Activated T-cell treated with anti-CD3 and anti-CD28 coated beads, Interleukin-2, amount 50 U/mL, for 1 hour (primary cell): ENCODE results near the gene TMEM30B.
A peak's percentile ranks its signal among the peaks of the same experiment; 100 is the strongest.
"Not testable (repeated sequence)": the region's sequence is repeated elsewhere in the genome, so short reads cannot be mapped to it uniquely, and the experiment has no call there.

Experiments used
- DNase-seq: peaks from one replicate; pipeline ENCODE4 v3.0.0-alpha.2; 2020

Gene TMEM30B

DNA sequence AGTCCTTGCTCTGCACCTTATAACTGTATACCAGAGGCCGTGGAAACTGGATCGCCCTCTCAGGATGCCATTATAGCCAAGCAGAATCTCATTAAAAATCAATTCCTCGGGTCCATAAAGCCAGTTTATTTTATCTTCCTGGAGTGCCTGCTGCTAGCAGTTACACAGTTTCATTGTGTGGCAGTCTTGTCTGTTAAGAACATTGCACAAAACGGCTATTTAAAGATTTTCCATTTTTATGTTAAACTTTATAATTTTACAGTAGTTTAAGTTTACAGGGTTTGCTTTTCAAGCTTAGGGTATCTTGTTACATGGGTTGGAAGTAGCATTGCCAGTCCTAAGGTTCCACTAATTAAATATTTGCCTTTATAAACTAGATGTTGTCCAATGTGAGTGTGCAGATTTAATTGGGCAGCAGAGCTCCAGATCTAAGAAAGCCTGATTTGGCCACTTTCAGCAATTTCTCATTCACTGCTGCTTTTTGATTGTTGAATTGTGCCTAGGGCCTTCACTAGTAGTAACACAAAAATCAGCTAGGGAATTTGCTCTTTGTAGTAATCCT lies 17.0 kb downstream of the TMEM30B start:
- no peak for DNase-seq

DNA sequence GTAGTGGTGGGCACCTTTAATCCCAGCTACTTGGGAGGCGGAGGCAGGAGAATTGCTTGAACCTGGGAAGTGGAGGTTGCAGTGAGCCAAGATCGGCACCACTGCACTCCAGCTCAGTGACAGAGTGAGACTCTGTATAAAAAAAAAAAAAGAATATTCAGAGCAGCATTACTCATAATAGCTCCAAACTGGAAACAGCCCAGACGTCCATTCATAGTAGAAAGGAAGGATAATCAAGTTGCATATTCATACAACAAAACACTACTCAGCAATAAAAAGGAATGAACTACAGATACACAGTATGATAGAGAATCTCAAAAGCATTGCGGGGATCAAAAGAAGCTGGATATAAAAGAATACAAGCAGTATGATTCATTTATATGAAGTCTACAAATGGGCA lies 19.1 kb downstream of the TMEM30B start:
- no peak for DNase-seq

DNA sequence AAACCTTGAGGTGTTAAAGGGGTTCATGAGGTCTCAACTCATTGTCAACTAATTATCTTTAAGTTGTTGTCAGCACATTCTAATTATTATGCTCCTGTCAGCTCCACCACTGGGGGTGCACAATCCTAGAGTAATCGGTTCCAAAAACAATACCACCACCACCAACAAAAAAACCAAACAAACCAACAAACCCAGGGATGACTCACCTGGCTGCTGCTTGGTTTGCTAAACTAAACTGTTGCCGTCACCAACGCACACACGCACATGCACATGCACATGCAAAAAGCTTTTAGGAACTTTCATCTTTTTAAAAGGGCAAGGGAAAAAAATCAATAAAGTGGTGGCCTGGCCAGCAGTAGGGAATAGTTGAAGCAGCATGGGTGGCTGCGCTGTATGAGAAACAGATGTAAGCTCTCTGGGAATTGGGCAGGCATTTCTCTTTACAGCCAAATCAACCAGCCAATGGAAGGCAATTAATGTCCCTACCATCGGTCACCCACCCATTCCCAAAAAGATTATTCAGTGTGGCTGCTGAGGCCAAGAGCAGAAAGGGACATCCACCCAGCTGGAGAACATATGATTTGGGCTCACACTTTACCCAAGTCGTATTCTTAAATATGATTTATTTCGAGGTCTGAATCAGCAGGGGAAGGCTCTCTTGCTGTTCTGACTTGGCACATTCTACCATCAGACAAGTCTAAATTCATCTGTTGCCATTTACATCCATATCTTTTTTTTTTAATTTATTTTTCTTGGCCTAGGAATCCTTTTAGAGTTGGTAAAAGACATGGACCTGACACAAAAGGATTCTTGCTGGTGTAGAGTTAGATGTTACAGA lies 20.0 kb downstream of the TMEM30B start:
- no peak for DNase-seq

DNA sequence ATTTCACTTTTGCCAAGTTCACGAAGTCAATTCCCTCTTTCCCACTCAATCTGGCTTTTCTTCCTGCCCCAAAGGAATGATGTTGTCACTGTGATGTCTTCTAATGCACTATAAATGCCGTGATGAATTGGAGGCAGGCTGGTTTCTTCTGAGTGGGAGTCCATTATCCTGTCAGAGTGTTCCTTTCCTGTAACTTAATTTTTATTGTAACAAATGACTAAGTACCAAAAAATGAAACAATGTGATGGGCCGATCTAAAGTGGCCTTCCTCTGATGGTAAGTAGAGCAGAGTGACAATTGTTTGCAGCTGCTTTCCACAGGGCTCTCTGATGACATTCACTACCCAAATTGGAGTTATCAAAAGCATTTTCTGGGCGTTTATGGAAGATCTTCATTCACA lies 22.2 kb downstream of the TMEM30B start:
- no peak for DNase-seq

DNA sequence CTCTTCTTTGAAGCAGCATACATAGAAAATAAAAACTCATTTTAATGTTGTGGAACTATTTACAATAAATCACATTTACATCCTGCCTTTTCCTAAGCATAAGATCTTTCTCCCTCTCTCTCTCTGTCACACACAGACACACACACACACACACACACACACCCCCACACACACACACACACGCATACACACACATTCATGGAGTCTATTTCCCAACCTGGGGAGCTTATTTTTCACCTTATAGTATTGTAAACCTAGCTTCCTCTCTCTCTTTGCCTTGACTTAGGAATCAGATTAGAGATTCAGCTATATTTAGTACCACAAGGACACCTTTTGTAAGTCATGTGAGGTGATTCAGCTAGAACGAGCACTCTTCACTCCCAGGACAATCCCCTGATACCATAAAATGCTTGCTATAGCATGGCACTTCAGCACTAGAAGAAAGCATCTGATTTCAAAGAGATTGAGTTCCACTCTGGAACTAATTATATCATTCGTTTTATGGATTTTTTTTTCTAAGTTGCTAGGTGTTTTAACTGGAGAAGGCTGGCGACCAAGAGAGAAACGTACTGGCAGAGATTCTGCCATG lies 23.6 kb downstream of the TMEM30B start:
- DNase-seq: no peak

DNA sequence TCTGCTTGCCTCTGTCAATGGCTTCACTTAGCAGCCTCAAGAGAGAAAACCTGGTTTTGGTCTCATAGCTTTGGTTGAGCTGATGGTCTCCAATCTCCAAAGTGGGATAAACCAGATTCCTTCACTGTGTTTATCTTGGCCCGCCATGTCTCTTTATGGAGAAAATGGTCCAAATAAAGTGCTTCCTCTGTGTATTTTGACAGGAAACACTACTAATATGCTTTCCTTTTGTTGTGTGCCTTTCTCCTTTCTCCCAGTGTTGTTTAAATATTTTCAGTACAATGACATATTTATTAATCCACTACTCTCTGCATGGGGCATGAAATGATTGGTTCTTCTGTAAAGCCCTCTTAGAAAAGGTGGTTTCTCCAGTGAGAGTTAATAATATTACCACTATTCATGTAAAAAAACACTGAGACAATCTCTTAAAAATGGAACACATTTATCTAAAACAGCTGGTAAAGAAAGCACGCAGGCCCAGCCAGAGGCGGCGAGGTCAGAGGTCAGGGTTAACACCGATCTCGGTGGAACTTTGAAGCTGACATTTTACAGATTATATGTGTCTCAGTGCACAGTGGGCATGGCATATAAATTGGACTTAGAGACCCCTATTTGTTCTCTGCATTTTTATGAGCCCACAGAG lies 24.2 kb downstream of the TMEM30B start:
- no peak for DNase-seq

DNA sequence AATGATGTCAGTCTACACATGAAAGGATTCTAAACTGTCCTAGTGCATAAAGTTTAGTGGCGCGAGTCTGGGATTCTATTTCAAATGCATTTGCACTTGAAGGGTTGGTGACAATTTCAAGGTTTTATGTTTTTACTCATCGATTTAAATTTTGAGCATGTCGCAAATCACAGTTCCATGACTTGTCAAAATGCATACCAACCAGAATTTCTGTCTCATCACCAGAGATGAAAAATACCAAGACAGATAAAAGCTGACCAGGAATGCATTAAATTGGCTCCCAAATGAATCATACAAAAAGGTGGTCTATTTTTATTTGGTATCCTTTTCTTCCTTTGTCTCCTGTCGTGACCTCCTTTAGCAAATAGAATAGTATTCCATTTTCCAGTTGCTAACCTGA lies 25.2 kb downstream of the TMEM30B start:
- no peak for DNase-seq

DNA sequence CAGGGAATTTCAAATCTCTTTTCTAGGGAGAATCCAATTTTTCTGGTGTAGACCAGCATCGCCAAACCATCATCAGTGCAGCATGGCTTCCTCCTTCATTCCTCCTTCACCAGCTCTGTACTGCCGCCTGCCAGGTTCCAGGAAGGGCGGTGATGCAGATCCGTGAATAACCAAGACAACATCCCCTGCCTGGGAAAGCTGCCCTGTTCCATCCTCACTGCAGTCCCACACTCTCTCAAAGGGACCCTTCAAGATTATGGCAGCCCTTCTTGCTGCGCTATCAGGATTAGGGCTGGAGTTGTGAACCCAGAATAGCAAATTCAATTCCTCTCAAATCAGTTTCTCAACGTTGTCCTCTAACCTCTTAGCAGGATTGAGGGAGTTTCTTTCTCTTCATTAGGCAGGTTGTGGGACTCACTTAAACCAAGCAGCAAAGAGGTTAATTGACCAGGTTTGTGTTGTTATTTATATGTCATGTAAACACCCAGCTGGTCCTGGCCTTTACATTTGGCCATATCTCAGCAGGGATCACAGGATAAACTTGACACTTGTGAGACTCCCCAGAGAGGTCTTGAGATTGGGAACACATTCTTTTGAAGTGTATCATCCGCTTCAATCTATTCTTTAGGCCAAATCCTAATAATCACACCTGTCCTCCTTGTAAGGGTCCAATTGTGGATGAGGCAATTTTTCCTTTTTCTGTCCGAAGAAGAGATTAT lies 26.2 kb downstream of the TMEM30B start:
- DNase-seq: no peak

DNA sequence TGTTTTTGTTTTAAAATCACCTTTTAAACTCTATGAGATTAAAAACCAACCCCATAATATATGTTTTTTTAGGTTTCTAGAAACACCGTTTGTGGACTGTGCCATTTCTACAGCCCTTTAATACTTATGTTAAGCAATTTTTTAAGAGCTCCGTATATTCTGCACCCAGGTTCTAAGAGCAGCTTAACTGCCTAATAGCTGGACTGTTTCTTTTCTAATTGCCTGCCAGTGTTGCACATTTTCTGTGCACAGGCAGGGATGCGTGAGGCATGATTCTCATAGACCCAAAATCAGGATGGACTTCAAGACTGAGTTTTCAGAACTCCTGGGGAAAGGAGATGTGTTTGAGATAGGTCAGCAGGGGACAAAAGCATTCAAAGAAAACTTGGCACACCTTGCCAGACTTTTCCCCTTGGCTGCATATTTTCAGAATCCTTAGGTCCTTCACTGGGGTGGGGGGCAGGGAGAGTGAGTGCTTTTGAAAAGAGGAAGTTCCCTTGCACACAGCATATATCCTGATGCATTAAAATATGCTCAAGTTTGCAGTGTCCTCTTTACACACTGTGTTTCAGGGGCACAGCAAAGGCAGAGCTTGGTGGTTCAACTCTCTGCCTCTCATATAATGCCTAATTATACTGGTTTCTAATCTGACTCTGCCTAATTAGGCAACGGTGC lies 27.9 kb downstream of the TMEM30B start:
- no peak for DNase-seq

DNA sequence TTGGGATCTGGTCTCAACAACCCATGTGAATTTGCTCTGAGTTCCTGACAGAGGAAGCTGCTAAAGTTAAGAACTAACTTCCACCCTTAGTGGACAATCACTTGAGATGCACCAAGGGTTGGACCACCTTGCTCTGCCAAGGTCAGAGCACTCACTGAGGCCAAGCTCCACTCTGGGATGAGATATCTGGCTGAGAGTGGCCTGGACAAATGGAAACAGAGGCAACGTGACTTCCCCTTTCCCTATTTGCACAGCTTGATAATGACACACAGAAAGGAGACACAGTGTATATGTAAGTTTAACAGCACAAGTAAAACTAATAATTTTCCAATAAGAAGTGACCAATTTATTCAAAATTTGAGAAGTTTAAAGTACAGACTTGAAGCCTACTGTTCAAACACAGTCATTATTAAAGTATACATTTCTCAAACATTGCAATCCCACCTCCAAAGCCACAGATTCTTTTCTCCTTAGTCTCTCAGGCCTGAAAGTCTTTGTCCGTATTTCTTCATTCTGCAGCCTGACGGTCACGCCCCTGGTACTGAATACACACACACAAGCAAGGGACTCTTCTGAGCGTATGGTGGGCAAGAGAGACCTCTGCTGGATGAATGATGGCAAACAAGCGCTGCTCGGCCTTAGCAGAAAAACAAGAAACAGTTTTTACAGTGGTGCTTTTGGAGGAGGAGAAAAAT lies 28.6 kb downstream of the TMEM30B start:
- DNase-seq: peak; percentile 50

DNA sequence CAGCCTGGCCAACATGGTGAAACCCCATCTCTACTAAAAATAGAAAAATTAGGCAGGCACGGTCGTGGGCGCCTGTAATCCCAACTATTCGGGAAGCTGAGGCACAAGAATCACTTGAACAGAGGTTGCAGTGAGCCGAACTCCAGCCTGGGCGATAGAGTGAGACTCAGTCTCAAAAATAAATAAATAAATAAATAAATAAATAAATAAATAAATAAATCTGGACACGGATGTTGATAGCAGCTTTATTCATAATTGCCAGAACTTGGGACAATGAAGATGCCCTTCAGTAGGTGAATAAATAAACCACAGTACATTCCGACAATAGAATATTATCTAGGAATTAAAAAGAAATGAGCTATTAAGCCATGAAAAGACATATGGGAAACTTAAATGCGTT lies 31.1 kb downstream of the TMEM30B start:
- DNase-seq: no peak

DNA sequence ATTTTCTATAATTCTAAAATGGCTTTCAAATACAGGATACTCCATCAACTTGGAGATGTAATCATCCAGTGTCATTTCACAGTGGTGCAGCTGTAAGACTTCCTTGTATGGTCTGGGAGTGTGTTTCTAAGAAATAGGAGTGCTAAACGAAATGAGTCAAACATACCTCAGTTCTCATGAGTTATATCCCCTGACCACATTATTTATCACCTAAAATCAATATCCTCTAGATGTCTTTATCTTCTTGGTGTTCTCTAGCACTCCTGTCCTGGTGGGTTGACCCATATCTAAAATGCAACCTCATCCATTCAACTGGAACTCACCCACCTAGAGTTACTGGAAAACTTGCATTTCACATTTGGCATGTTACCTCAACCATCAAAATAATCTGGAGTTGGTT lies 33.2 kb downstream of the TMEM30B start:
- DNase-seq: no peak

DNA sequence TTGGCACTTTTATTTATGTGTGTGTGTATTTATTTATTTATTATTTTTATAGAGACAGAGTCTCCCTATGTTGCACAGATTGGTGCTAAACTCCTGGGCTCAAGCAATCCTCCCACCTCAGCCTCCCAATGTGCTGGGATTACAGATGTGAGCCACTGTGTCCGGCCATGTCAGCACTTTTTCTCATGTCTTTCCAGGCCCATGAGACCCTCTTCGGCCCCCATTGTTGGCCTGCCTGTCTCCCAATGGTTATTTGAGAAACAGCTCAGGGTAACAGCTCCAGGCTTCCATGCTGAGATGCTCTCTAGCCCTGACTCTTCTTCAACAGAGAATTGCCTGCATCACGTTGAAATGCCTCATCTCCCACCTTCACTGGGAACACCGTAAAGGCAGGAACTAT lies 34.4 kb downstream of the TMEM30B start:
- no peak for DNase-seq

DNA sequence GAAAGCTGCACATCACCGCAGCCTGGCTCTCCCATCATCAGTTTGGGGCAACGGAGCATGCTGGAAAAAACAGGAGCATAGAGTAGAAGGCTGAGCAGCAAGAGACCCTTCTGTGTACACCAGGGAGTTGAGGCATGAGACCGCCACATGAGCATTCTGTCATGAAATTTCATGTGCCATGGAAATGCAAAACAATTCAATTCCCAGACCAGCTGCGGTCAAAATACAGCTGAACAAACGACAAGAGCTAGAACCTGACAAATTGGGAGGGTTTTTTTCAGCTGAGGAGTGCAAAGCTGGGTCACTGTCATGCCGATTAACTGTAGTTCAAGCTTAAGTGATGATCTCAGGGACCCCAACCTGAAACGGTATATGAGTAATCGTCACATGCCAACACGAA lies 37.1 kb downstream of the TMEM30B start:
- DNase-seq: no peak

DNA sequence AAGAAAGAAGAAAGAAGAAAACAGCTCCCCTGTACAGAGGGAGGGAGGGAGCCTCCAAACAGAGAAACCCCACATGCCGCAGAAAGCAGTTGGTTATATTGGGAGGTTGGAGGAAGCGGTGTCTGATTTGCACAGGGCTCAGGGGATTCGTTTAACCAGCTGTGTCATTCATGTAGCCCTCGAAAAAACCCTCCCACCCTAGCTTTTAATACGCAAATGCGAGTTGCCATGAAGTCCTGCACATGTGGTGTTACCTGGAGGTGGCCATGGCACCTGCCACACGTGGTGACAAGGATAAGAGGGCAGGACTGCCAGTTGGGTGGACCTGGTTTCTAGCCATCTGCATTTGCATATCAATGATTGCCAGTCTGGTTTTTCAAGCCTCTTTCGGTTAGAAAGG lies 40.9 kb downstream of the TMEM30B start:
- DNase-seq: no peak

DNA sequence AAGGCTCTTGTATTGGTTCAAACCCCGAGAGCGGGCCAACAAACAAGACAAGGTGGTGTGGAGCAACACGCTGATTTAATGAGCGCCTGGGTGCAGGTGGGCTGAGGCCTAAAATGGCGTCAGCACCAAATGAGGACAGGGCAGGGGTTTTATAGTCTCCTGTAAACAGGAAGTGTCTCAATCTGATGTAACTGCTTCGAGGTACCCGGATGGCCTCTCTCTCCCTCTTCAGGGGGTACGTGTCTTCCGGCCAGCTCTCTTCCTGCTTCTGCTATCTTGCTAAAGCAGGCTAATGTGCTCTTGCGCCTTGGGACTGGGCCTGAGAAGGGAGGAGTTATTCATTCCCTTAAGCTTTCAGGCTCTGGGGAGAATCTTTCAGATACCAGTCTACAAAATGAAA lies 41.9 kb downstream of the TMEM30B start:
- not testable (repeated sequence) for DNase-seq

DNA sequence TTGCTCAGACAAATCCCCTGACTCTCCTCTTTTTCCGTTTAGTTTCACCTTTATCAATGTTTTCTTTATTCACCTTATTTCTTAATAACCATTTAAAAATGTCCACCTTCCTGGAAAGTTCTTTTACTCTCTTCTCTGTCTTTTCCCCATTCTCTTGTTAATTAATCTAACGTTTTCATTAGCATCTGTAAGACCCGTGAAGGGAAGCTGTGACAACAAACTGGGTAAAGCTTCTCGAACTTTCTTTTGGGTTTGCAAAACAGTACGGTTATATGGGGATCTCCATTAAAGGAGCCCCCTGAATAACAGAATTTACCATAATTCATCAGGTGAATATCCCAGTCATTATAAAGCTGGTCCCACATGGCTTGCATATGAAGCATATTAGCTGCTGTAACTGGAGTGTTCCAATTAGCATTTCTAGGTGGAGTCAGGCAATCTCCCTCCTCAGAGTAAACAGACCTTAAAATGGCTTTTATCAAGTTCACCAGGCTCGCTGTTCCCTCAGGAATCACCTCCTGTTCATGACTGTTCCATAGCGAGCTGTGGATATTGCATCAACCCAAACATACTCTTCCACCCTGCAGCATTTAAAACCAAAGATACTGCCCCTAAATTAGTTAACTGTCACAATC lies 42.4 kb downstream of the TMEM30B start:
- DNase-seq: no peak

DNA sequence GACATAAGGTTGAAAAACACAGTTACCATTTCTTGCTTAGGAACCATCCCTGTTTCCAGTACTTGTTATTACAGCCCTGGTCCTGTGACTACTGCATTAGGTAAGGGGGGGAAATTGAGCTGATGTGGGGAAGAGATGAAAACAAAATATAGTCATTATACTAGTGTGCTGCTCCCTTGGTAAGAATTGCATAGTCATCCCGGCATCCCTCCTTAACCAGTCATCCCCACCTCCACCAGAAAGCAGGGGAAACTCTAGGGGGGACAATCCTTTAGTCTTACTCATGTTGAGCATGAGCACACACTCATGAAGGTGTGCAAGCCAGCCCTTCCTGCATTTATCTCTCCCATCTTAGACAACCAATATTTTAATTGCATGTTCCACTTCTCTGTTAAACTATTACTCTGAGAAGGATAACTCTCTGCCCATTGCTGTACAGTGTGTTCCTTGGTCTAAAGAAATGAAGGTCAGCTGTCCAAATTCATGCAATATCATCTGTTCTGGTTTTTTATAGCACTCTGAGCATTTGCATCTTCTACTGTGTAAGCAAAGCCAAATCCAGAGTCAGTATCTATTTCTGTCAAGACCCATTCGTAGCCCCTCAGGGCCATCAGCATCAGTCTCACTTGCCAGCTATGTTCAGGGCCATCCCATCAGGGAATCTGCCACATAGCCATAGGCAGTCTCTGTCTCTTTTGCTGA lies 46.8 kb downstream of the TMEM30B start:
- no peak for DNase-seq

DNA sequence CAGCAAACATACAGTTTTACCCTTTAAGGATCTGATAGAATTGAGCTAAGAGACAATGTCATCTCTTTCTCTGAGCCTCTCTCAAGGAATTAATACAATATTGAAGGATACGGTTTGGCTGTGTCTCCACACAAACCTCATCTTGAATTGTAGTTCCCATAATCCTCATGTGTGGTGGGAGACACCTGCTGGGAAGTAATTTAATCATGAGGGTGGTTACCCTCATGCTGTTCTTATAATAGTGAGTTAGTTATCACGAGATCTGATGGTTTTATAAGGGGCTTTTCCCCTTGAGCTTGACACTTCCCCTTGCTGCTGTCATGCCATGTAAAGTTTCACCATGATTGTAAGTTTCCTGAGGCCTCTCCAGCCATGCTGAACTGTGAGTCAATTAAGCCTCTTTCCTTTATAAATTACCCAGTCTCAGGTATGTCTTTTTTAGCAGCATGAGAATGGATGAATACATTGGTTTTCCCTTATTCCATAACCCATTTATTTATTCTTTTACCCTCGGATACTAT lies 47.6 kb downstream of the TMEM30B start:
- DNase-seq: no peak

DNA sequence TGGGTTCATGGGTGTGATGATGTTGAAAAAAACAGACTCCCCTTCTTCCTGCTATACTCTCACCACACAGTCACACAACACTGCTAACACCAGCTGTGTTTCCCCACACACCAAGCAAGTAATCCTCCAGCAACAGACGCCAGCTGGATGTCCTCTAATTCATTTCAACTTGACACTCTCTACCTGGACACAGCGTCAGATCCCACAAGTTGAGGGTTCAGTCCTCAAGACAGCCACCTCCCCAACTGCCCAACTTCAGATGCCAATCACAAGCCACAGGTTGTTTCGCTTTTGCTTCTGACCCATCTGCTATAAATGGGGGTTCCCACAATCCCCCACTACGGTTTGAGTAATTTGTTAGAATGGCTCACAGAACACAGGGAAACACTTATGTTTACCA lies 49.3 kb downstream of the TMEM30B start:
- no peak for DNase-seq

DNA sequence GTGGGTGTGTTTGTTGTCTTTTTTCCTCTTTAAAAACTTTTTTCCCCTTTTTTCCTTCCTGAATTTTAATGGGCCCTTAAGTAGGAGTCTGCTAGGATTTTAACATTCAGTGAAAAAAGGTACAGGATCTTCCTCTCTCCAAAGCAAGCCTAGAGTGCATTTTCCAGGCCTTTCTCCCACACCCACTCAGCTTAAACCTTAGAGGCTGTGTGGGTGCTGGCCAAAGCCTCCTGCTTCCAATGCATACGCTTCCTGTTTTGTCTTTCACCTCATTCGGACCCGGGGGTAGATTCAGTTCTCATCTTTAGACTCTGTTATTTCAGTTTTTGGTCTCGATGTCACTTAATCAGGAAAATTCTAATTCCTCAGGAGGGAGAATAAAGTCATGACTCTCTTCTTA lies 51.2 kb downstream of the TMEM30B start:
- no peak for DNase-seq
